K562 (cell line): ENCODE results near the gene TRANK1. TPM values are rescaled to one million over a fixed set of nuclear protein-coding genes. Genes with fewer than 3 reads are reported as not detected.

ENCODE experiments used
- ATAC-seq: fragments of 200-7000 bp; cut with Tn5 transposase; 3 replicates; pipeline ENCODE4 v1.9.1; 2020; ENCODE audit warnings: moderate library complexity
- BruUV-seq: library from RNA; stranded (reverse); fragments of 400-500 nt; replicated peaks from 2 replicates; lab custom pipeline; 2021; lab: Mats Ljungman, UMichigan
- CTCF ChIA-PET: fragments of 300-600 bp; formaldehyde crosslinking; extraction: SDS; loops from one replicate; lab custom pipeline; 2021; ENCODE audit warnings: low intra/inter-chr PET ratio; lab: Yijun Ruan, JAX
- POLR2A ChIA-PET: fragments of 300-600, 350-650 bp; sonication (Branson Sonifier 250); formaldehyde crosslinking; extraction: SDS; loops from one replicate; lab custom pipeline; 2021; ENCODE audit warnings: antibody characterized with exemption, inconsistent platforms; lab: Yijun Ruan, JAX
- DNase-seq, 4 experiments: peaks; one replicate each; pipeline versions ENCODE4 v3.0.0 to v3.0.0-alpha.2; 2011 to 2018; ENCODE audit warnings: low spot score in 3 of 4, mixed read lengths in 3 of 4; ENCODE audit errors: extremely low read depth in 1 of 4
- FAIRE-seq: peaks from 2 replicates; lab custom pipeline; 2011; peaks lifted over from hg19 to GRCh38; lab: Jason Lieb, UNC
- H2AFZ ChIP-seq: 2 replicates; pipeline ENCODE4 v1.6.0; 2011; ENCODE audit warnings: low read depth, low read length, control low read depth, inconsistent platforms
- H3K27ac ChIP-seq: fragments of 200-600 bp; 3 replicates; pipeline ENCODE4 v1.8.0; 2011; ENCODE audit warnings: low read depth, mild to moderate bottlenecking, control low read depth, inconsistent platforms, low read length, moderate library complexity, mixed read lengths; ENCODE audit errors: extremely low read depth
- H3K27me3 ChIP-seq, 2 experiments: fragments of 300-600 bp in 1 of 2; 2 replicates in 1 of 2; 3 replicates in 1 of 2; pipeline versions ENCODE4 v1.6.0 to v1.8.0; 2011; ENCODE audit warnings: inconsistent platforms in 2 of 2, low read length in 2 of 2, mild to moderate bottlenecking in 1 of 2, mixed read lengths in 1 of 2, moderate library complexity in 1 of 2; ENCODE audit not compliant: control insufficient read depth in 2 of 2, insufficient read depth in 2 of 2
- H3K36me3 ChIP-seq: fragments of 300-600 bp; 3 replicates; pipeline ENCODE4 v1.8.0; 2011; ENCODE audit warnings: mild to moderate bottlenecking, low read length, inconsistent platforms; ENCODE audit not compliant: control insufficient read depth, insufficient read depth
- H3K4me1 ChIP-seq, 2 experiments: fragments of 200-600 bp in 1 of 2; replicated peaks in 1 of 2; 2 replicates in 1 of 2; 3 replicates in 1 of 2; pipeline versions ENCODE4 v1.5.1 to v1.8.0; 2011; ENCODE audit warnings: inconsistent platforms in 2 of 2, low read length in 2 of 2, mild to moderate bottlenecking in 1 of 2, mixed read lengths in 1 of 2, moderate library complexity in 1 of 2; ENCODE audit not compliant: control insufficient read depth in 2 of 2, insufficient read depth in 2 of 2
- H3K4me2 ChIP-seq: 2 replicates; pipeline ENCODE4 v1.6.1; 2011; ENCODE audit warnings: low read length, control low read depth, inconsistent platforms, mixed read lengths; ENCODE audit not compliant: insufficient read depth
- H3K4me3 ChIP-seq: fragments of 200-600 bp; sonication (generic), shearing (Covaris generic); 2 replicates; pipeline ENCODE4 v1.5.1; 2016; ENCODE audit warnings: control low read depth, inconsistent platforms
- H3K79me2 ChIP-seq: fragments of 200-600 bp; 3 replicates; pipeline ENCODE4 v1.8.0; 2011; ENCODE audit warnings: low read length, inconsistent platforms; ENCODE audit not compliant: control insufficient read depth, insufficient read depth
- H3K9ac ChIP-seq, 2 experiments: 2 replicates each; pipeline versions ENCODE4 v1.6.0 to v1.6.1; 2011; ENCODE audit warnings: low read depth in 2 of 2, low read length in 2 of 2, control low read depth in 1 of 2, inconsistent platforms in 1 of 2, mild to moderate bottlenecking in 1 of 2, mixed read lengths in 1 of 2; ENCODE audit not compliant: insufficient read depth in 1 of 2
- H3K9me1 ChIP-seq: one replicate; pipeline ENCODE4 v1.6.0; 2011; ENCODE audit warnings: inconsistent platforms, mild to moderate bottlenecking, low read length, moderate library complexity; ENCODE audit not compliant: control insufficient read depth, insufficient read depth
- H3K9me3 ChIP-seq: replicated peaks from 2 replicates; pipeline ENCODE4 v1.5.1; 2011; ENCODE audit warnings: low read depth, low read length, inconsistent platforms; ENCODE audit not compliant: control insufficient read depth, insufficient read depth
- H4K20me1 ChIP-seq: replicated peaks from 2 replicates; pipeline ENCODE4 v1.6.1; 2011; ENCODE audit warnings: low read length, inconsistent platforms, mixed read lengths; ENCODE audit not compliant: control insufficient read depth, insufficient read depth
- HIVEP1 ChIP-seq: fragments of 250-450 bp; sonication (Bioruptor Pico); IDR thresholded peaks from 2 replicates; pipeline ENCODE4 v1.4.0; 2020; ENCODE audit warnings: mild to moderate bottlenecking
- LARP7 ChIP-seq: fragments of 450-650 bp; IDR thresholded peaks from 2 replicates; pipeline ENCODE4 v1.6.1; 2016
- SMAD4 ChIP-seq: fragments of 250-450 bp; sonication (Bioruptor Pico); conservative IDR thresholded peaks from 2 replicates; pipeline ENCODE4 v1.8.0; 2021; ENCODE audit warnings: inconsistent platforms, mild to moderate bottlenecking, moderate library complexity
- TRIM24 ChIP-seq, 2 experiments: fragments of 450-650 bp; IDR thresholded peaks; 2 replicates each; pipeline ENCODE4 v1.6.1; 2016
- WGBS: fragments of 100-300 bp; shearing (Covaris generic); methylation state at CpG from one replicate; pipeline ENCODE4 v1.1.6; 2016; ENCODE audit warnings: low coverage, mixed read lengths; ENCODE audit not compliant: insufficient coverage; ENCODE audit errors: missing lambda C conversion rate; 5-methylcytosine and 5-hydroxymethylcytosine counted together
- in situ Hi-C: fragments of 300-500 bp; cut with MboI; formaldehyde crosslinking; loops from 4 replicates; pipeline ENCODE4 v1.15.0; 2018; ENCODE audit warnings: inconsistent platforms, mixed read lengths
- intact Hi-C: fragments of 100-400 bp; cut with micrococcal nuclease; formaldehyde crosslinking; loops from 2 replicates; pipeline ENCODE4 v1.14.2; 2022
- polyA plus RNA-seq, 8 experiments: library from polyadenylated mRNA; depleted of rRNA in 4 of 8; stranded (reverse) in 5 of 8; unstranded in 3 of 8; fragments of >200 nt; fragmentation: Nextera tagmentation in 2 of 8; fragmentation: Illumina TruSeq in 1 of 8; extraction: Ambion mirVana in 2 of 8; extraction: Trizol in 1 of 8; gene quantifications; 2 replicates each; pipeline versions ENCODE4 v1.2.1 to v1.2.3, GENCODE V29; 2011 to 2014; ENCODE audit warnings: inconsistent platforms in 1 of 8, missing spikeins in 1 of 8
- total RNA-seq, 7 experiments: library from RNA; depleted of rRNA in 6 of 7; stranded (reverse); fragments of >200 nt in 6 of 7; fragmentation: Illumina TruSeq in 2 of 7; extraction: Trizol in 2 of 7; gene quantifications; 2 replicates each; pipeline versions ENCODE4 v1.2.1 to v1.2.3, GENCODE V29; 2011 to 2021; ENCODE audit warnings: low replicate concordance in 1 of 7
- TF ChIP-seq, protein P1 (sequence below), 2 experiments: fragments of 450-650 bp; IDR thresholded peaks; 2 replicates each; pipeline ENCODE4 v1.6.1; 2016
- TF ChIP-seq, protein P2 (sequence below): sonication (generic); formaldehyde crosslinking; IDR thresholded peaks from 2 replicates; pipeline ENCODE4 v1.8.1; 2023; ENCODE audit warnings: mild to moderate bottlenecking, missing genetic modification reagents
- TF ChIP-seq, protein P3 (sequence below): fragments of 250-450 bp; sonication (Bioruptor Pico); IDR thresholded peaks from 2 replicates; pipeline ENCODE4 v1.6.1; 2021; ENCODE audit warnings: mild to moderate bottlenecking
- TF ChIP-seq, protein P4 (sequence below): sonication (generic); formaldehyde crosslinking; IDR thresholded peaks from 2 replicates; pipeline ENCODE4 v1.8.0; 2022; ENCODE audit warnings: mild to moderate bottlenecking, missing genetic modification reagents
- TF ChIP-seq, protein P5 (sequence below): fragments of 250-450 bp; sonication (Bioruptor Pico); IDR thresholded peaks from 2 replicates; pipeline ENCODE4 v1.5.0; 2021; ENCODE audit warnings: mild to moderate bottlenecking, moderate library complexity
- TF ChIP-seq, protein P6 (sequence below): sonication (generic); formaldehyde crosslinking; IDR thresholded peaks from 2 replicates; pipeline ENCODE4 v1.8.1; 2022; ENCODE audit warnings: missing genetic modification reagents

TRANK1 gene
- total and polyA plus RNA-seq, 9 of the 15 experiments (the other 6 are each of a cell fraction or from before 2014, with no cell fraction given): 0.41 to 5.3 (median 2.1) TPM

DNA sequence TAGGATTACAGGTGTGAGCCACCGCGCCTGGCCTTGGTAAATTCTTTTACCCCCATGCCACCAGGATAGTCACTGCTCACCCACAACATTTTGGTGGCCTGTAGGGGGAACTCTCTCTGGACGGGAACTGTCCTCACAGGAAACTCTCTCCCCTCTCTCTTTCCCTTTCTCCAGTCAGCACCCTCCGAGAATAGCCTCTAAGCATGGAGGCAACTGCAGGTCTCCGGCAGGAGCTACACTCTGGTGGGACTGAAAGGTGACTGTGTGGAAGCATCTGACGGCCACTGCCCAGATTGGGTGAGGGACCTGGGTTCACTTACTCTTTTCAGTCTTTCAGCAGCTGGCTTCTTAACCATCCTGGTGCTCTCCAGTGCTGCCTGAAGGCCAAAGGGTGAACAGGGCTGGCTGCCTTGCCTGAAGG, 21.3 kb downstream of the TRANK1 start (continued):
- TF ChIP-seq, protein P1, sequence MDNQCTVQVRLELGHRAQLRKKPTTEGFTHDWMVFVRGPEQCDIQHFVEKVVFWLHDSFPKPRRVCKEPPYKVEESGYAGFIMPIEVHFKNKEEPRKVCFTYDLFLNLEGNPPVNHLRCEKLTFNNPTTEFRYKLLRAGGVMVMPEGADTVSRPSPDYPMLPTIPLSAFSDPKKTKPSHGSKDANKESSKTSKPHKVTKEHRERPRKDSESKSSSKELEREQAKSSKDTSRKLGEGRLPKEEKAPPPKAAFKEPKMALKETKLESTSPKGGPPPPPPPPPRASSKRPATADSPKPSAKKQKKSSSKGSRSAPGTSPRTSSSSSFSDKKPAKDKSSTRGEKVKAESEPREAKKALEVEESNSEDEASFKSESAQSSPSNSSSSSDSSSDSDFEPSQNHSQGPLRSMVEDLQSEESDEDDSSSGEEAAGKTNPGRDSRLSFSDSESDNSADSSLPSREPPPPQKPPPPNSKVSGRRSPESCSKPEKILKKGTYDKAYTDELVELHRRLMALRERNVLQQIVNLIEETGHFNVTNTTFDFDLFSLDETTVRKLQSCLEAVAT (IDR thresholded peaks at IDR 0.05): no peak
- TF ChIP-seq SMAD4 (CRISPR knock-in tag) (no peak), HIVEP1 (CRISPR knock-in tag) (no peak)
- TF ChIP-seq, all 486 proteins: peak for 14

DNA sequence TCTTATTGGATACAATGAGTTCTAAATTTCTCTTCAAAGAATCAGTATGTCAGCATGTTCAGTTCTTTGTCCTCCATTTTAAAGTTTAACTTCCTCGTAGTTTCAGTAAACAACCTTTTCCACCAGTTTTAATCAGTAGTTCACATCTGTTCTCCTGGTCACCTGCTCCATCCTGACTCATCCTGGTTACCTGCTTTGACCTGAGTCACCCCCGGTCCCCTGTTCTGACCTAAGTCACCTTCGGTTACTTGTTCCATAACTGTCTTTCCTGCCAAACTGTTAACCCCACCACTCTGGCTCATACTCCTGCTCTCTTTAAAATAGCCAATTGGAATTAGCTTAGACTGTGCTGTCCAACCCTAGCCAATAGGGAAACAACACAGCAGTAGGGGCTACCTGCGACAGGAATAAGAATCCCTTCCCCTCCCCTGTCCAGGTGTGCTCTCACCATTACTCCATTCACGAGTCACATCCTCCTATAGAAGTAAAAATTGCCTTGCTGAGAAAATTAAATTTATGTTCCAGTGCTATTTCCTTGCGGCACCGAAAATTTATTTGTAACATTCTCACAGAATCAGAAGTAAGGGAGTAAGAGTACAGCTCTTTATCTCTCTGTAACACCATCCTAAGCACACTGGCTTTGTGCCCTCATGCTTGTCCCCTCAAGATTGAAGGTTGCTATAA, 23.8 kb downstream of the TRANK1 start:
- Histone ChIP-seq H3K9me1 (no peaks in the 10 kb centered on the region), H3K36me3 (no peaks in the 10 kb centered on the region), H3K4me3 (no peak overlapping the region), H3K27me3 (no peaks in the 10 kb centered on the region), H3K4me1 (peaks cover 15 to 30% of the 10 kb centered on the region in 2 experiments), H4K20me1 (no peaks in the 10 kb centered on the region), H2AFZ (no peak overlapping the region), H3K9me3 (peaks cover 21% of the 10 kb centered on the region), H3K27ac (no peak overlapping the region), H3K79me2 (no peaks in the 10 kb centered on the region), H3K4me2 (no peak overlapping the region), H3K9ac (no peak overlapping the region)
- ChIA-PET POLR2A (interaction anchor here (0.9 kb wide), 1 partner anchor 14 kb away, joined by 3 read pairs; no protein-coding TSS in a partner anchor), CTCF (no interaction called here)
- FAIRE-seq (no peak), ATAC-seq (no peak), DNase-seq (no peak)
- in situ Hi-C loops: no loop called here
- BruUV-seq: no TSS peak
- intact Hi-C loops: no loop called here
- 61% methylated on average over 7 of the region's 7 CpGs for WGBS
- TF ChIP-seq TRIM24 (IDR thresholded peaks at IDR 0.05) (peak; percentile 57 to 86), LARP7 (no peak)
- TF ChIP-seq, protein P2, sequence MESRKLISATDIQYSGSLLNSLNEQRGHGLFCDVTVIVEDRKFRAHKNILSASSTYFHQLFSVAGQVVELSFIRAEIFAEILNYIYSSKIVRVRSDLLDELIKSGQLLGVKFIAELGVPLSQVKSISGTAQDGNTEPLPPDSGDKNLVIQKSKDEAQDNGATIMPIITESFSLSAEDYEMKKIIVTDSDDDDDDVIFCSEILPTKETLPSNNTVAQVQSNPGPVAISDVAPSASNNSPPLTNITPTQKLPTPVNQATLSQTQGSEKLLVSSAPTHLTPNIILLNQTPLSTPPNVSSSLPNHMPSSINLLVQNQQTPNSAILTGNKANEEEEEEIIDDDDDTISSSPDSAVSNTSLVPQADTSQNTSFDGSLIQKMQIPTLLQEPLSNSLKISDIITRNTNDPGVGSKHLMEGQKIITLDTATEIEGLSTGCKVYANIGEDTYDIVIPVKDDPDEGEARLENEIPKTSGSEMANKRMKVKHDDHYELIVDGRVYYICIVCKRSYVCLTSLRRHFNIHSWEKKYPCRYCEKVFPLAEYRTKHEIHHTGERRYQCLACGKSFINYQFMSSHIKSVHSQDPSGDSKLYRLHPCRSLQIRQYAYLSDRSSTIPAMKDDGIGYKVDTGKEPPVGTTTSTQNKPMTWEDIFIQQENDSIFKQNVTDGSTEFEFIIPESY (CRISPR knock-in tag): no peak
- TF ChIP-seq, protein P3, sequence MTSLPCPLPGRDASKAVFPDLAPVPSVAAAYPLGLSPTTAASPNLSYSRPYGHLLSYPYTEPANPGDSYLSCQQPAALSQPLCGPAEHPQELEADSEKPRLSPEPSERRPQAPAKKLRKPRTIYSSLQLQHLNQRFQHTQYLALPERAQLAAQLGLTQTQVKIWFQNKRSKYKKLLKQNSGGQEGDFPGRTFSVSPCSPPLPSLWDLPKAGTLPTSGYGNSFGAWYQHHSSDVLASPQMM: no peak
- TF ChIP-seq, protein P4, sequence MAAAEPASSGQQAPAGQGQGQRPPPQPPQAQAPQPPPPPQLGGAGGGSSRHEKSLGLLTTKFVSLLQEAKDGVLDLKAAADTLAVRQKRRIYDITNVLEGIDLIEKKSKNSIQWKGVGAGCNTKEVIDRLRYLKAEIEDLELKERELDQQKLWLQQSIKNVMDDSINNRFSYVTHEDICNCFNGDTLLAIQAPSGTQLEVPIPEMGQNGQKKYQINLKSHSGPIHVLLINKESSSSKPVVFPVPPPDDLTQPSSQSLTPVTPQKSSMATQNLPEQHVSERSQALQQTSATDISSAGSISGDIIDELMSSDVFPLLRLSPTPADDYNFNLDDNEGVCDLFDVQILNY (CRISPR knock-in tag): no peak
- TF ChIP-seq, protein P5, sequence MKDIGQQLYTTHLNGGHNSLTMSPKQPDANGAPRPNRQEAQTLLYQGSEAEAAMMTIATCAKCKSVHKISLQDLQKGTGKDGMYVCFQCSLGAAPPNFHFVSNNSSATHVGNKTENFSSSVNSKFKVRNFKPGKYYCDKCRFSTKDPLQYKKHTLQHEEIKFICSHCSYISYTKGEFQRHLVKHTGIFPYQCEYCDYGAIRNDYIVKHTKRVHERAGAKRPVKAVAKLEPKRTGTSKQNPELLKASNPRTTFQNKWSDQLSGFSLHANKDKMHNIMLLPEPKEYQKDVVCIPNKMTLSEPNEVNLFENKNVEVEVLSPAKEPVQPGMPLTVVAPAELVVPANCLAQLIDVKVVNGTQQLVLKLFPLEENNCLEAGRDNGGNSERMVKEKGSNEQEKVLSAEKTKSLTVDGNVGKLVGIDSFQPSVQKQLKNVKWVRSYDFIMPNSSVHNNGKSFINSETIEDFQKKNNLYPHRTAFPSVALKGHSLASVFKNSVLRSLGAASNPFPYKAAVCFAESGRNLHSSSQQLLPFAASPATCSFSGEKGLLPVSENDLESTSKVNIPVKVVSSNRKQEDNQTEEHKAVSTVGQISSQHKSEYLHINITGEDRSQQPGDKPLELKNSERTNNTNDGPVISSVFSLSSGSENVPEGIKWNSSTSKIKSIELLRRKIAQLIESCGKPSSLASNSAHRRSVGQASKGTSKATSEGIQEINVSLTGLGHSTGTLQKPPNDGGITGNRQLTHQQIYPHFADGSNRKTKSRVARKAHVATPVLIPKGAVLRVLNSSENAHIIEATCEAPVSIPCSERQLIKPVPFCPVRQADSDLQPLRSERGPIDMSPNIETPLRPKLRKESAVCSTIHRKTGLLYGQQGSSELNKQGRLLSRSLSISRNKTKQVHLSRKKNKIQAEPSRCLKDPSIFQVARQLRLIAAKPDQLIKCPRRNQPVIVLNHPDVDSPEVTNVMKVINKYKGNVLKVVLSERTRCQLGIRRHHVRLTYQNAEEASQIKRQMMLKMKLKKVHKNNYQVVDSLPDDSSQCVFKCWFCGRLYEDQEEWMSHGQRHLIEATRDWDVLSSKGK (CRISPR knock-in tag): no peak
- TF ChIP-seq, protein P6, sequence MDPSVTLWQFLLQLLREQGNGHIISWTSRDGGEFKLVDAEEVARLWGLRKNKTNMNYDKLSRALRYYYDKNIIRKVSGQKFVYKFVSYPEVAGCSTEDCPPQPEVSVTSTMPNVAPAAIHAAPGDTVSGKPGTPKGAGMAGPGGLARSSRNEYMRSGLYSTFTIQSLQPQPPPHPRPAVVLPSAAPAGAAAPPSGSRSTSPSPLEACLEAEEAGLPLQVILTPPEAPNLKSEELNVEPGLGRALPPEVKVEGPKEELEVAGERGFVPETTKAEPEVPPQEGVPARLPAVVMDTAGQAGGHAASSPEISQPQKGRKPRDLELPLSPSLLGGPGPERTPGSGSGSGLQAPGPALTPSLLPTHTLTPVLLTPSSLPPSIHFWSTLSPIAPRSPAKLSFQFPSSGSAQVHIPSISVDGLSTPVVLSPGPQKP (CRISPR knock-in tag): no peak
